NB4 (cell line): ENCODE results near the gene TTC9.

ENCODE experiments used
- CTCF ChIP-seq: IDR thresholded peaks from one replicate; pipeline ENCODE4 v1.5.1; 2012; ENCODE audit warnings: low read depth, low read length
- MYC ChIP-seq: IDR thresholded peaks from 2 replicates; pipeline ENCODE4 v1.6.1; 2011; ENCODE audit warnings: low read depth, low read length
- POLR2A ChIP-seq: IDR thresholded peaks from 2 replicates; pipeline ENCODE4 v1.6.1; 2011; ENCODE audit warnings: mild to moderate bottlenecking; ENCODE audit not compliant: insufficient read length; ENCODE audit errors: extremely low read depth
- TF ChIP-seq, protein P1 (sequence below): IDR thresholded peaks from 2 replicates; pipeline ENCODE4 v1.6.1; 2011; ENCODE audit warnings: low read depth, low read length

DNA sequence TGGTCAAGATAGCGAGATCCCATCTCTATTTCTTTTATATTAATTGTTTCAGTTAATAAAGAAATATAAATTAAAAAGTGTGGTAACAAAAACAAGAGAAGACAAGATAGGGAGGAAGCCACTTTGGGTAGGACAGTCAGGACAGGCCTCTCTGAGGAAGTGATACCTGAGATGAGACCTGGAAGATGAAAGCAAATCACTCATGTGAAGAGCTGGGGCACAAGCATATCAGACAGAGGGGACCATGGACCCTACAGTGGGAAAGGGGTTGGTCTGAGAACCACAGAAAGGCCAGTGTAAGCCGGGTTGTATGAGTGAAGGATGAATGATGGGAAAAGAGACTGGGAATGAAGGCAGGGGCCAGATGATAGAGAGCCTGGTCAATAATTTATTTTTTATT is 39.5 kb upstream of the TTC9 start:
- TF ChIP-seq CTCF (no peak), POLR2A (no peak), MYC (no peak)
- TF ChIP-seq, protein P1, sequence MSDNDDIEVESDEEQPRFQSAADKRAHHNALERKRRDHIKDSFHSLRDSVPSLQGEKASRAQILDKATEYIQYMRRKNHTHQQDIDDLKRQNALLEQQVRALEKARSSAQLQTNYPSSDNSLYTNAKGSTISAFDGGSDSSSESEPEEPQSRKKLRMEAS: no peak
